GM12878 (cell line): ENCODE measurements around the gene WHRN. TPM values are rescaled to one million over a fixed set of nuclear protein-coding genes. Genes with fewer than 3 reads are reported as not detected.

Source experiments
- ATAC-seq: fragments of 200-7000 bp; cut with Tn5 transposase; 3 replicates; pipeline ENCODE4 v1.9.1; 2020; ENCODE audit warnings: mild to moderate bottlenecking, moderate library complexity
- BruUV-seq: library from RNA; stranded (reverse); fragments of 400-500 nt; replicated peaks from 2 replicates; lab custom pipeline; 2021; lab: Mats Ljungman, UMichigan
- CTCF ChIA-PET: fragments of 300-600 bp; sonication (Branson Sonifier 250); formaldehyde crosslinking; extraction: SDS; loops from one replicate; lab custom pipeline; 2021; ENCODE audit warnings: inconsistent platforms; lab: Yijun Ruan, JAX
- POLR2A ChIA-PET: fragments of 350-600 bp; formaldehyde crosslinking; extraction: SDS; loops from one replicate; lab custom pipeline; 2021; ENCODE audit warnings: inconsistent platforms; lab: Charles Lee
- RAD21 ChIA-PET: fragments of 300-600 bp; sonication (Branson Sonifier 250); formaldehyde crosslinking; loops from one replicate; lab custom pipeline; 2023; ENCODE audit warnings: antibody characterized with exemption; ENCODE audit not compliant: unreplicated experiment; lab: Charles Lee
- SMC1A ChIA-PET: fragments of 300-600 bp; sonication (Branson Sonifier 250); formaldehyde crosslinking; loops from one replicate; lab custom pipeline; 2023; ENCODE audit not compliant: unreplicated experiment, uncharacterized antibody; lab: Charles Lee
- DNase-seq: peaks from one replicate; pipeline ENCODE4 v3.0.0-alpha.2; 2011; ENCODE audit warnings: low read depth, low spot score
- FAIRE-seq: peaks from 3 replicates; lab custom pipeline; 2011; peaks lifted over from hg19 to GRCh38; lab: Jason Lieb, UNC
- H2AFZ ChIP-seq: 2 replicates; pipeline ENCODE4 v1.6.0; 2011; ENCODE audit warnings: low read depth, low read length, control low read depth; ENCODE audit not compliant: control insufficient read depth
- H3K27ac ChIP-seq: 2 replicates; pipeline ENCODE4 v1.5.1; 2011; ENCODE audit warnings: control low read depth; ENCODE audit not compliant: control insufficient read depth, insufficient read depth
- H3K27me3 ChIP-seq, 2 experiments: replicated peaks in 1 of 2; 2 replicates each; pipeline versions ENCODE4 v1.6.0 to v1.6.1; 2011; ENCODE audit warnings: low read length in 1 of 2; ENCODE audit not compliant: control insufficient read depth in 2 of 2, insufficient read depth in 2 of 2
- H3K36me3 ChIP-seq, 2 experiments: 2 replicates each; pipeline ENCODE4 v1.5.1; 2011; ENCODE audit warnings: low read length in 1 of 2; ENCODE audit not compliant: control insufficient read depth in 2 of 2, insufficient read depth in 2 of 2
- H3K4me1 ChIP-seq: 2 replicates; pipeline ENCODE4 v1.6.1; 2011; ENCODE audit warnings: mild to moderate bottlenecking, low read length, moderate library complexity, mixed read lengths; ENCODE audit not compliant: control insufficient read depth, insufficient read depth
- H3K4me2 ChIP-seq: 2 replicates; pipeline ENCODE4 v1.6.0; 2011; ENCODE audit warnings: control low read depth; ENCODE audit not compliant: control insufficient read depth, insufficient read depth
- H3K4me3 ChIP-seq: fragments of 200-600 bp; sonication (generic); 2 replicates; pipeline ENCODE4 v1.5.1; 2016
- H3K79me2 ChIP-seq: 2 replicates; pipeline ENCODE4 v1.6.0; 2011; ENCODE audit warnings: low read length; ENCODE audit not compliant: control insufficient read depth, insufficient read depth
- H3K9ac ChIP-seq: 2 replicates; pipeline ENCODE4 v1.8.0; 2011; ENCODE audit warnings: low read length, control low read depth, mixed read lengths; ENCODE audit not compliant: control insufficient read depth, insufficient read depth
- H3K9me3 ChIP-seq: replicated peaks from 3 replicates; pipeline ENCODE4 v1.5.1; 2011; ENCODE audit warnings: mild to moderate bottlenecking, low read length; ENCODE audit not compliant: control insufficient read depth, insufficient read depth
- H4K20me1 ChIP-seq: 2 replicates; pipeline ENCODE4 v1.6.0; 2011; ENCODE audit not compliant: control insufficient read depth, insufficient read depth
- CBFB ChIP-seq: IDR thresholded peaks from 2 replicates; pipeline ENCODE4 v1.6.1; 2016; ENCODE audit warnings: antibody characterized with exemption, low read depth
- CBX5 ChIP-seq: sonication (generic); IDR thresholded peaks from 2 replicates; pipeline ENCODE4 v1.6.1; 2016; ENCODE audit warnings: low read depth, moderate library complexity, mild to moderate bottlenecking, inconsistent platforms
- CREM ChIP-seq: IDR thresholded peaks from 2 replicates; pipeline ENCODE4 v1.6.1; 2014; ENCODE audit warnings: antibody characterized with exemption, low read depth
- ESRRA ChIP-seq: IDR thresholded peaks from 2 replicates; pipeline ENCODE4 v1.6.1; 2012; ENCODE audit warnings: mild to moderate bottlenecking, low read length, improper control_type of control experiment
- ETV6 ChIP-seq, 2 experiments: fragments of 450-650 bp in 1 of 2; IDR thresholded peaks in 1 of 2; conservative IDR thresholded peaks in 1 of 2; 2 replicates each; pipeline ENCODE4 v1.6.1; 2014; ENCODE audit warnings: antibody characterized with exemption in 1 of 2, borderline replicate concordance in 1 of 2, low read depth in 1 of 2, mild to moderate bottlenecking in 1 of 2, moderate library complexity in 1 of 2
- FOXM1 ChIP-seq: IDR thresholded peaks from 2 replicates; pipeline ENCODE4 v1.6.1; 2012; ENCODE audit warnings: low read depth, mild to moderate bottlenecking, inconsistent platforms, low read length, moderate library complexity
- KLF5 ChIP-seq: fragments of 450-650 bp; IDR thresholded peaks from 2 replicates; pipeline ENCODE4 v1.6.1; 2014; ENCODE audit warnings: mild to moderate bottlenecking; ENCODE audit not compliant: partially characterized antibody
- NFYA ChIP-seq: IDR thresholded peaks from 2 replicates; pipeline ENCODE4 v1.6.1; 2011; ENCODE audit warnings: low read depth, mild to moderate bottlenecking, low read length, improper control_type of control experiment, borderline replicate concordance
- NR2C1 ChIP-seq: fragments of 450-650 bp; IDR thresholded peaks from 2 replicates; pipeline ENCODE4 v1.6.1; 2017; ENCODE audit warnings: antibody characterized with exemption, mild to moderate bottlenecking, moderate library complexity
- NRF1 ChIP-seq: conservative IDR thresholded peaks from 2 replicates; pipeline ENCODE4 v1.6.1; 2011; ENCODE audit warnings: mild to moderate bottlenecking, low read depth, low read length, improper control_type of control experiment
- POLR2AphosphoS2 ChIP-seq: IDR thresholded peaks from 2 replicates; pipeline ENCODE4 v1.6.1; 2011; ENCODE audit warnings: low read depth, mild to moderate bottlenecking, low read length, improper control_type of control experiment, moderate library complexity
- TAF1 ChIP-seq: IDR thresholded peaks from 2 replicates; pipeline ENCODE4 v1.6.1; 2011; ENCODE audit warnings: mild to moderate bottlenecking, low read depth, low read length, borderline replicate concordance
- WGBS: methylation state at CpG from one replicate; pipeline ENCODE4 v1.1.6; 2016; ENCODE audit warnings: low lambda C conversion rate; ENCODE audit not compliant: insufficient replicate concordance, insufficient coverage; ENCODE audit errors: missing lambda C conversion rate; 5-methylcytosine and 5-hydroxymethylcytosine counted together
- in situ Hi-C: fragments of 300-500 bp; cut with MboI; formaldehyde crosslinking; loops from 9 replicates; pipeline ENCODE4 v1.14.3; 2018; ENCODE audit warnings: mixed read lengths
- intact Hi-C: fragments of 100-400 bp; cut with micrococcal nuclease; formaldehyde crosslinking; loops from one replicate; pipeline ENCODE4 v1.14.2; 2022; ENCODE audit not compliant: unreplicated experiment
- polyA plus RNA-seq, 11 experiments: library from polyadenylated mRNA; depleted of rRNA in 4 of 11; unstranded in 6 of 11; stranded (reverse) in 5 of 11; fragments of >200 nt; fragmentation: Nextera tagmentation in 4 of 11; fragmentation: Illumina TruSeq in 1 of 11; extraction: Ambion mirVana in 4 of 11; extraction: Trizol in 1 of 11; gene quantifications; 1 replicate in 1 of 11; 2 replicates in 10 of 11; pipeline versions ENCODE4 v1.2.1 to v1.2.3, GENCODE V29; 2011 to 2016; ENCODE audit warnings: inconsistent platforms in 2 of 11, missing spikeins in 2 of 11, low read depth in 1 of 11
- total RNA-seq, 4 experiments: library from RNA; depleted of rRNA in 3 of 4; stranded (reverse); fragments of >200 nt in 3 of 4; fragmentation: Illumina TruSeq in 1 of 4; extraction: Trizol in 1 of 4; gene quantifications; 2 replicates each; pipeline versions ENCODE4 v1.2.1 to v1.2.3, GENCODE V29; 2013 to 2021
- TF ChIP-seq, protein P1 (sequence below): fragments of 450-650 bp; conservative IDR thresholded peaks from 2 replicates; pipeline ENCODE4 v1.6.1; 2017; ENCODE audit warnings: mild to moderate bottlenecking, moderate library complexity
- TF ChIP-seq, protein P2 (sequence below): fragments of 450-650 bp; IDR thresholded peaks from 2 replicates; pipeline ENCODE4 v1.6.1; 2017; ENCODE audit warnings: mild to moderate bottlenecking, moderate library complexity
- TF ChIP-seq, protein P3 (sequence below): IDR thresholded peaks from 2 replicates; pipeline ENCODE4 v1.6.1; 2011; ENCODE audit warnings: borderline replicate concordance, low read depth, mild to moderate bottlenecking, moderate library complexity, mixed read lengths, low read length; ENCODE audit not compliant: insufficient read depth; ENCODE audit errors: extremely low read length

The WHRN gene
- total and polyA plus RNA-seq, 10 of the 15 experiments (the other 5 are each of a cell fraction or from before 2014, with no cell fraction given) = 0.04 to 18.2 (median 0.68) TPM; not detected in 1

DNA sequence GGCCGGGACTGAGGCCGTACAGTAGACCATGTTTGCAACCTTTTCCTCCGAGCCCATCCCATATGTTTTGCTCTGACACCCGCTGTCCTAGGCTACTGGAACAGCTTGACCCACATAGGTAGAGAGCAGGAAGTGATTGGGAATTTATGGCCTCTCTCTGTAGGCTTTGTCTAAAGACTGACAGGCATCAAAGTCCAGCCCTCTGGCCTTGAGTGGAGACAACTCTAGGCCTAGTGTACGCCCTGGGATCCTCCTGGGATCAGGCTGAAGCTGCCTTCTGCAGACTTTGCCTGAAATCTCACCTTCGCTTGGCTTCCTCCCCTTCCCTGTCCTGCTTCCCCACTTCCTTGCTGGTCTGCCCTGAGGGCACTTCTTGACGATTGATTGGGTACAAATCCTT lies 103.9 kb downstream of the WHRN start:
- H3K36me3 ChIP-seq = no peaks in the 10 kb centered on the region; a peak in 1 of 4 replicates
- no peak overlapping the region for H3K27ac ChIP-seq
- H3K4me2 ChIP-seq = no peak overlapping the region
- DNase-seq (no peak), FAIRE-seq (no peak), ATAC-seq (no peak)
- no peak overlapping the region for H3K4me3 ChIP-seq
- in situ Hi-C loops (no loop called here), intact Hi-C loops (no loop called here)
- no TSS peak for BruUV-seq
- H2AFZ ChIP-seq = no peak overlapping the region
- H3K9me3 ChIP-seq = no peaks in the 10 kb centered on the region
- no peaks in the 10 kb centered on the region; the same call in 1 of the 2 replicates for H4K20me1 ChIP-seq
- H3K9ac ChIP-seq = no peak overlapping the region
- CTCF ChIA-PET = interaction anchor here (1.8 kb wide), 1 partner anchor 11 kb away, joined by 7 read pairs; no protein-coding TSS in a partner anchor
- RAD21 ChIA-PET = no interaction called here
- POLR2A ChIA-PET = no interaction called here
- 59% methylated on average over 7 of the region's 7 CpGs for WGBS
- H3K4me1 ChIP-seq = peaks cover 9% of the 10 kb centered on the region
- peaks cover 14% of the 10 kb centered on the region for H3K79me2 ChIP-seq
- SMC1A ChIA-PET = interaction anchor here (1.4 to 1.8 kb wide), 2 partner anchors 100 to 252 kb away, joined by 3 to 4 read pairs; no protein-coding TSS in a partner anchor
- H3K27me3 ChIP-seq = no peaks in the 10 kb centered on the region
- TF ChIP-seq ESRRA = no peak
- TF ChIP-seq CBX5 = no peak
- TF ChIP-seq NFYA = no peak
- TF ChIP-seq, protein P1, sequence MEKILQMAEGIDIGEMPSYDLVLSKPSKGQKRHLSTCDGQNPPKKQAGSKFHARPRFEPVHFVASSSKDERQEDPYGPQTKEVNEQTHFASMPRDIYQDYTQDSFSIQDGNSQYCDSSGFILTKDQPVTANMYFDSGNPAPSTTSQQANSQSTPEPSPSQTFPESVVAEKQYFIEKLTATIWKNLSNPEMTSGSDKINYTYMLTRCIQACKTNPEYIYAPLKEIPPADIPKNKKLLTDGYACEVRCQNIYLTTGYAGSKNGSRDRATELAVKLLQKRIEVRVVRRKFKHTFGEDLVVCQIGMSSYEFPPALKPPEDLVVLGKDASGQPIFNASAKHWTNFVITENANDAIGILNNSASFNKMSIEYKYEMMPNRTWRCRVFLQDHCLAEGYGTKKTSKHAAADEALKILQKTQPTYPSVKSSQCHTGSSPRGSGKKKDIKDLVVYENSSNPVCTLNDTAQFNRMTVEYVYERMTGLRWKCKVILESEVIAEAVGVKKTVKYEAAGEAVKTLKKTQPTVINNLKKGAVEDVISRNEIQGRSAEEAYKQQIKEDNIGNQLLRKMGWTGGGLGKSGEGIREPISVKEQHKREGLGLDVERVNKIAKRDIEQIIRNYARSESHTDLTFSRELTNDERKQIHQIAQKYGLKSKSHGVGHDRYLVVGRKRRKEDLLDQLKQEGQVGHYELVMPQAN = no peak
- TF ChIP-seq NR2C1 = no peak
- TF ChIP-seq CREM = no peak
- TF ChIP-seq, protein P2, sequence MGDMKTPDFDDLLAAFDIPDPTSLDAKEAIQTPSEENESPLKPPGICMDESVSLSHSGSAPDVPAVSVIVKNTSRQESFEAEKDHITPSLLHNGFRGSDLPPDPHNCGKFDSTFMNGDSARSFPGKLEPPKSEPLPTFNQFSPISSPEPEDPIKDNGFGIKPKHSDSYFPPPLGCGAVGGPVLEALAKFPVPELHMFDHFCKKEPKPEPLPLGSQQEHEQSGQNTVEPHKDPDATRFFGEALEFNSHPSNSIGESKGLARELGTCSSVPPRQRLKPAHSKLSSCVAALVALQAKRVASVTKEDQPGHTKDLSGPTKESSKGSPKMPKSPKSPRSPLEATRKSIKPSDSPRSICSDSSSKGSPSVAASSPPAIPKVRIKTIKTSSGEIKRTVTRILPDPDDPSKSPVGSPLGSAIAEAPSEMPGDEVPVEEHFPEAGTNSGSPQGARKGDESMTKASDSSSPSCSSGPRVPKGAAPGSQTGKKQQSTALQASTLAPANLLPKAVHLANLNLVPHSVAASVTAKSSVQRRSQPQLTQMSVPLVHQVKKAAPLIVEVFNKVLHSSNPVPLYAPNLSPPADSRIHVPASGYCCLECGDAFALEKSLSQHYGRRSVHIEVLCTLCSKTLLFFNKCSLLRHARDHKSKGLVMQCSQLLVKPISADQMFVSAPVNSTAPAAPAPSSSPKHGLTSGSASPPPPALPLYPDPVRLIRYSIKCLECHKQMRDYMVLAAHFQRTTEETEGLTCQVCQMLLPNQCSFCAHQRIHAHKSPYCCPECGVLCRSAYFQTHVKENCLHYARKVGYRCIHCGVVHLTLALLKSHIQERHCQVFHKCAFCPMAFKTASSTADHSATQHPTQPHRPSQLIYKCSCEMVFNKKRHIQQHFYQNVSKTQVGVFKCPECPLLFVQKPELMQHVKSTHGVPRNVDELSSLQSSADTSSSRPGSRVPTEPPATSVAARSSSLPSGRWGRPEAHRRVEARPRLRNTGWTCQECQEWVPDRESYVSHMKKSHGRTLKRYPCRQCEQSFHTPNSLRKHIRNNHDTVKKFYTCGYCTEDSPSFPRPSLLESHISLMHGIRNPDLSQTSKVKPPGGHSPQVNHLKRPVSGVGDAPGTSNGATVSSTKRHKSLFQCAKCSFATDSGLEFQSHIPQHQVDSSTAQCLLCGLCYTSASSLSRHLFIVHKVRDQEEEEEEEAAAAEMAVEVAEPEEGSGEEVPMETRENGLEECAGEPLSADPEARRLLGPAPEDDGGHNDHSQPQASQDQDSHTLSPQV = no peak
- TF ChIP-seq, protein P3, sequence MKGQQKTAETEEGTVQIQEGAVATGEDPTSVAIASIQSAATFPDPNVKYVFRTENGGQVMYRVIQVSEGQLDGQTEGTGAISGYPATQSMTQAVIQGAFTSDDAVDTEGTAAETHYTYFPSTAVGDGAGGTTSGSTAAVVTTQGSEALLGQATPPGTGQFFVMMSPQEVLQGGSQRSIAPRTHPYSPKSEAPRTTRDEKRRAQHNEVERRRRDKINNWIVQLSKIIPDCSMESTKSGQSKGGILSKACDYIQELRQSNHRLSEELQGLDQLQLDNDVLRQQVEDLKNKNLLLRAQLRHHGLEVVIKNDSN = no peak
- TF ChIP-seq KLF5 = no peak
- no peak for TF ChIP-seq POLR2AphosphoS2
- TF ChIP-seq TAF1 = no peak
- TF ChIP-seq NRF1 = no peak
- TF ChIP-seq FOXM1 = no peak
- no peak for TF ChIP-seq ETV6 (conservative IDR thresholded peaks at IDR 0.05 in 1 of 2, IDR thresholded peaks at IDR 0.05 in 1 of 2; ENCODE audit: borderline replicate concordance in 1 of 2, low read depth in 1 of 2)
- no peak for TF ChIP-seq CBFB
